HCT116 (cell line): ENCODE data around the gene HSPA1A. TPM values are rescaled to one million over a fixed set of nuclear protein-coding genes. Genes with fewer than 3 reads are reported as not detected.

ENCODE experiments used
- ATAC-seq: fragments of 200-7000 bp; cut with Tn5 transposase; 2 replicates; pipeline ENCODE4 v1.9.1; 2020; ENCODE audit warnings: mild to moderate bottlenecking, moderate library complexity
- BruUV-seq: library from RNA; stranded (reverse); fragments of 400-500 nt; replicated peaks from 2 replicates; lab custom pipeline; 2021; lab: Mats Ljungman, UMichigan
- CTCF ChIA-PET: fragments of 300-600 bp; sonication (Branson Sonifier 250); formaldehyde crosslinking; loops from one replicate; lab custom pipeline; 2021; ENCODE audit warnings: antibody characterized with exemption; lab: Charles Lee
- POLR2A ChIA-PET: fragments of 300-600, 350-600 bp; sonication (Branson Sonifier 250); formaldehyde crosslinking; loops from one replicate; lab custom pipeline; 2021; ENCODE audit warnings: antibody characterized with exemption; lab: Charles Lee
- RAD21 ChIA-PET, 2 experiments: fragments of 300-600 bp; sonication (Branson Sonifier 250); formaldehyde crosslinking; loops; one replicate each; lab custom pipeline; 2023; ENCODE audit warnings: low total read pairs in 2 of 2; ENCODE audit not compliant: uncharacterized antibody in 2 of 2, unreplicated experiment in 2 of 2, low non-redundant PET in 1 of 2; lab: Charles Lee
- DNase-seq: peaks from one replicate; pipeline ENCODE4 v3.0.0-alpha.2; 2010; ENCODE audit warnings: low read depth, low spot score
- H2AFZ ChIP-seq: fragments of 200-600 bp; shearing (Covaris generic), sonication (generic); 2 replicates; pipeline ENCODE4 v1.6.1; 2017; ENCODE audit warnings: low read depth, mixed run types, mixed read lengths, antibody characterized with exemption, low read length; ENCODE audit not compliant: poor library complexity, severe bottlenecking
- H3K27ac ChIP-seq: 2 replicates; pipeline ENCODE4 v1.5.1; 2012; ENCODE audit warnings: low read depth, low read length
- H3K27me3 ChIP-seq: fragments of 200-600 bp; sonication (generic); 2 replicates; pipeline ENCODE4 v1.6.1; 2016; ENCODE audit warnings: mixed run types, low read length, mixed read lengths; ENCODE audit not compliant: insufficient read depth
- H3K36me3 ChIP-seq, 2 experiments: fragments of 200-500 bp in 1 of 2; fragments of 200-600 bp in 1 of 2; sonication (Bioruptor generic) in 1 of 2; sonication (generic) in 1 of 2; 2 replicates each; pipeline versions ENCODE4 v1.5.1 to v1.6.1; 2014 to 2016; ENCODE audit warnings: low read length in 2 of 2, inconsistent platforms in 1 of 2, mixed read lengths in 1 of 2, mixed run types in 1 of 2; ENCODE audit not compliant: insufficient read depth in 2 of 2, control insufficient read depth in 1 of 2
- H3K4me1 ChIP-seq, 2 experiments: fragments of 200-600 bp in 1 of 2; sonication (generic) in 1 of 2; 2 replicates each; pipeline versions ENCODE4 v1.5.1 to v1.6.1; 2012 to 2017; ENCODE audit warnings: low read length in 2 of 2, inconsistent platforms in 1 of 2, mild to moderate bottlenecking in 1 of 2, mixed read lengths in 1 of 2, mixed run types in 1 of 2, moderate library complexity in 1 of 2; ENCODE audit not compliant: insufficient read depth in 2 of 2, control insufficient read depth in 1 of 2
- H3K4me2 ChIP-seq: fragments of 200-600 bp; sonication (generic); 2 replicates; pipeline ENCODE4 v1.6.1; 2017; ENCODE audit warnings: mixed run types, low read length, mixed read lengths
- H3K4me3 ChIP-seq, 2 experiments: fragments of 200-600 bp in 1 of 2; sonication (generic) in 1 of 2; replicated peaks in 1 of 2; 2 replicates each; pipeline ENCODE4 v1.5.1; 2011 to 2016; ENCODE audit warnings: low read length in 2 of 2, control low read depth in 1 of 2, low read depth in 1 of 2, mild to moderate bottlenecking in 1 of 2, mixed read lengths in 1 of 2, mixed run types in 1 of 2
- H3K79me2 ChIP-seq: fragments of 200-600 bp; sonication (generic); 2 replicates; pipeline ENCODE4 v1.6.1; 2017; ENCODE audit warnings: mild to moderate bottlenecking, mixed run types, low read length, moderate library complexity, mixed read lengths; ENCODE audit not compliant: insufficient read depth
- H3K9ac ChIP-seq: fragments of 200-600 bp; sonication (generic); 2 replicates; pipeline ENCODE4 v1.6.1; 2016; ENCODE audit warnings: low read length, mixed read lengths
- H3K9me2 ChIP-seq: fragments of 200-600 bp; sonication (generic), shearing (Covaris generic); 2 replicates; pipeline ENCODE4 v1.6.1; 2017; ENCODE audit warnings: mixed run types, mild to moderate bottlenecking, moderate library complexity; ENCODE audit not compliant: insufficient read depth
- H3K9me3 ChIP-seq, 2 experiments: fragments of 200-500 bp in 1 of 2; fragments of 200-600 bp in 1 of 2; sonication (Bioruptor generic) in 1 of 2; sonication (generic) in 1 of 2; 2 replicates each; pipeline ENCODE4 v1.6.1; 2014 to 2017; ENCODE audit warnings: low read length in 2 of 2, mixed read lengths in 2 of 2, inconsistent platforms in 1 of 2, low read depth in 1 of 2, mild to moderate bottlenecking in 1 of 2, mixed run types in 1 of 2, moderate library complexity in 1 of 2; ENCODE audit not compliant: control insufficient read depth in 1 of 2, insufficient read depth in 1 of 2
- H4K20me1 ChIP-seq: fragments of 200-600 bp; sonication (generic), shearing (Covaris generic); 2 replicates; pipeline ENCODE4 v1.6.1; 2017; ENCODE audit warnings: mixed run types, mild to moderate bottlenecking, moderate library complexity; ENCODE audit not compliant: insufficient read depth
- CBX3 ChIP-seq: IDR thresholded peaks from 2 replicates; pipeline ENCODE4 v1.6.1; 2012; ENCODE audit warnings: low read depth
- CEBPB ChIP-seq: IDR thresholded peaks from 2 replicates; pipeline ENCODE4 v1.6.1; 2012; ENCODE audit warnings: low read depth
- EGR1 ChIP-seq: IDR thresholded peaks from 2 replicates; pipeline ENCODE4 v1.6.1; 2012; ENCODE audit warnings: low read depth
- ELF1 ChIP-seq: IDR thresholded peaks from 2 replicates; pipeline ENCODE4 v1.6.1; 2012; ENCODE audit warnings: low read depth, borderline replicate concordance
- POLR2A ChIP-seq: IDR thresholded peaks from 2 replicates; pipeline ENCODE4 v1.7.0; 2011; ENCODE audit warnings: borderline replicate concordance; ENCODE audit not compliant: insufficient read depth, insufficient read length; ENCODE audit errors: extremely low read depth
- POLR2AphosphoS5 ChIP-seq: IDR thresholded peaks from 2 replicates; pipeline ENCODE4 v1.6.1; 2011; ENCODE audit warnings: mild to moderate bottlenecking, low read depth, low read length, moderate library complexity
- RAD21 ChIP-seq: IDR thresholded peaks from 2 replicates; pipeline ENCODE4 v1.6.1; 2012; ENCODE audit warnings: low read depth, mild to moderate bottlenecking
- SIN3A ChIP-seq: IDR thresholded peaks from 2 replicates; pipeline ENCODE4 v1.6.1; 2012; ENCODE audit warnings: low read depth
- YY1 ChIP-seq: IDR thresholded peaks from 2 replicates; pipeline ENCODE4 v1.6.1; 2011; ENCODE audit warnings: low read length, low read depth, moderate library complexity, mild to moderate bottlenecking; ENCODE audit not compliant: insufficient replicate concordance; ENCODE audit errors: extremely low read depth
- ZBTB33 ChIP-seq: IDR thresholded peaks from 2 replicates; pipeline ENCODE4 v1.6.1; 2011; ENCODE audit warnings: mild to moderate bottlenecking, low read length, moderate library complexity; ENCODE audit not compliant: insufficient replicate concordance; ENCODE audit errors: extremely low read depth
- ZFX ChIP-seq: fragments of 450-650 bp; IDR thresholded peaks from 2 replicates; pipeline ENCODE4 v1.6.1; 2017
- intact Hi-C: fragments of 100-400 bp; cut with micrococcal nuclease; formaldehyde crosslinking; loops from 2 replicates; pipeline ENCODE4 v1.10.0; 2022
- total RNA-seq: library from RNA; stranded (reverse); gene quantifications from one replicate; pipeline ENCODE4 v1.2.1, GENCODE V29; 2021; ENCODE audit not compliant: unreplicated experiment

The HSPA1A gene
- total RNA-seq, 1 experiment from 2014 or later: 5.0 TPM

- ATAC-seq (no peak), DNase-seq (no peak)
- ChIA-PET CTCF (no interaction called here), RAD21 (no interaction called here), POLR2A (interaction anchor here (1.5 to 3.1 kb wide), 3 partner anchors 8 to 18 kb away, joined by 5 to 13 read pairs (median 10); partner anchors contain the start of genes HSPA1B and NEU1)
- peaks cover 3 to 9% of the 10 kb centered on the region in 2 experiments; a peak in 3 of 4 replicates for H3K36me3 ChIP-seq
- H3K27ac ChIP-seq: no peak overlapping the region
- H3K9me3 ChIP-seq: no peaks in the 10 kb centered on the region
- no peaks in the 10 kb centered on the region for H3K27me3 ChIP-seq
- peaks cover 0 to 14% of the 10 kb centered on the region in 2 experiments; a peak in 2 of 4 replicates for H3K4me1 ChIP-seq
- H2AFZ ChIP-seq: no peak overlapping the region
- H4K20me1 ChIP-seq: peaks cover 7% of the 10 kb centered on the region; the same call in 1 of the 2 replicates
- H3K9me2 ChIP-seq: no peaks in the 10 kb centered on the region
- BruUV-seq: no TSS peak
- TF ChIP-seq RAD21 (no peak), POLR2AphosphoS5 (peak; percentile 18; the same call in 1 of the 2 replicates)
- H3K4me2 ChIP-seq: no peak overlapping the region
- H3K4me3 ChIP-seq: no peak overlapping the region
- H3K79me2 ChIP-seq: peaks cover 2% of the 10 kb centered on the region; the same call in 1 of the 2 replicates
- H3K9ac ChIP-seq: no peak overlapping the region
- intact Hi-C loops: no loop called here
These were observed 29.2 kb downstream of the HSPA1A start for GRCh38 chr6:31844507-31844906.

- BruUV-seq: no TSS peak
- DNase-seq: no peak
- Histone ChIP-seq H3K4me1 (peaks cover 0 to 14% of the 10 kb centered on the region in 2 experiments; a peak in 2 of 4 replicates), H3K4me2 (peak overlapping the region; percentile 12; the same call in 1 of the 2 replicates), H4K20me1 (no peaks in the 10 kb centered on the region), H3K4me3 (no peak overlapping the region), H3K79me2 (no peaks in the 10 kb centered on the region), H3K27me3 (no peaks in the 10 kb centered on the region), H3K9me2 (no peaks in the 10 kb centered on the region), H3K9ac (no peak overlapping the region), H3K9me3 (no peaks in the 10 kb centered on the region), H3K36me3 (no peaks in the 10 kb centered on the region), H2AFZ (no peak overlapping the region), H3K27ac (no peak overlapping the region)
- TF ChIP-seq ELF1: no peak
- TF ChIP-seq CEBPB: no peak
- TF ChIP-seq ZFX: no peak
- no peak for TF ChIP-seq YY1
- no peak for TF ChIP-seq EGR1
- TF ChIP-seq SIN3A: no peak
- no peak for TF ChIP-seq CBX3
- TF ChIP-seq ZBTB33: no peak
- no peak for TF ChIP-seq POLR2A
- ChIA-PET RAD21 (no interaction called here), CTCF (no interaction called here), POLR2A (interaction anchor here (0.9 to 1.6 kb wide), 3 partner anchors 9 to 20 kb away, joined by 4 to 5 read pairs (median 4); partner anchors contain the start of genes HSPA1B and NEU1)
- intact Hi-C loops: no loop called here
- no peak for ATAC-seq
These were observed 32.1 kb downstream of the HSPA1A start for GRCh38 chr6:31847276-31847978.
